ENCODE measurements around the gene PPP1R9A.
A peak's percentile ranks its signal among the peaks of the same experiment; 100 is the strongest.

Gene PPP1R9A

GRCh38 chr7:95213809-95214492 is 306.6 kb downstream of the PPP1R9A start:
- DNase-seq = peak in 34 of 42 donors; percentile 9 to 80 (median 46)
- intact Hi-C loops (cut with DNase I) = no loop called here

GRCh38 chr7:95219721-95220120 is 312.3 kb downstream of the PPP1R9A start:
- intact Hi-C loops (cut with DNase I) = no loop called here
- no peak for DNase-seq

- DNase-seq = no peak
- intact Hi-C loops (cut with DNase I) = no loop called here
Observed at GRCh38 chr7:95220328-95220727, 312.9 kb downstream of the PPP1R9A start.

GRCh38 chr7:95225301-95225700 is 317.9 kb downstream of the PPP1R9A start:
- no peak for DNase-seq
- intact Hi-C loops (cut with DNase I) = no loop called here

GRCh38 chr7:95229301-95229700 is 321.9 kb downstream of the PPP1R9A start:
- DNase-seq = no peak
- intact Hi-C loops (cut with DNase I) = no loop called here

DNA sequence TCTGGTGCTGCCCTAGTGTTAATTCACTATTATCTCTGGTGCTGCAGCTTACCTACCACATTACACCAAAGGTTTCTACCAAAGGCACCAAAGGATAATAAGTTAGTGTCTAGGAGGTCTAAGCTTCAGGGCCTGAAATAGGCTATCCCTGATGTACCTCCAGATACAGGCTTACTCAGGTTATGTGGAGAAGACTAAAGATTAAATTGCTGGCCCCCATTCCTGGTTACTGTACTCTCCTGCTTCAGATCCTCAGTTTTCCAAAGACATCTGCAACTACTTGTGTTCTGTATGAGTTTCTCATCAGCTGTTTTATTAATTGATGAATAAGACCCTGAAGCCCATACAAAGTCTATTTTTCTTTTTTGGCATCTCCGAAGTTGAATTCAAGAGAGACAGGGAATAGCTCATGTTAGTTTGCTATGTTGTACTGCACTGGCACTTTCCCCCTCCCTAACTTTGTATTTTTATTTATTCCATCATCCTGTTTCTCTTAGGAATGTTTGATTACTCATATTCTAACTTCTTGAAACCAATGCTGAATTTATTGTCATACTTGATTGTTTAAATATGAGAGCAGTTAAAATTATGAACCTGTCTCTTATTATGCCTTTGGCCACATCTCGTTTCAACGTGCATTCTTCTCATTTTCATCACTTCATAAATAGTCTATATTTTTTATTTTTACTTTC is 331.0 kb downstream of the PPP1R9A start:
- intact Hi-C loops (cut with DNase I) = no loop called here
- no peak for DNase-seq

DNA sequence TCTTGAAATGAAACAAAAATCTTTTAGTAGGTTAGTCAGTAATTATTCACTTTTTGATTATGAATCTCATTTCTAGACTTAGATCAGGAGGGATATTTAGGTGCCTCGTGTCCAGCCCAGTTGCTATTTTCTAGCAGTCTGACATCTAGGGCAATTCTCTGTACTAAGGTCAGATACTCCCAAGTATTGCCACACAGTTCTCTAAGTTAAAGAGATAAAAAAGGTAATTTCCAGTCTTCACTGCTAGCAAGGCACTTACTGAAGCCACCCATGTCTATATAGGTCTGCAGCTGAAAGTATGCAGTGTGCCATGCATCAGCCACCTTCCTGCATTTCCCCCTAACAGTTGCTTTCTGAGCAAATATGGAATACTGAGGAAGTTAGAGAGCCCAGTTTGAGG is 333.5 kb downstream of the PPP1R9A start:
- DNase-seq = no peak
- intact Hi-C loops (cut with DNase I) = no loop called here

- intact Hi-C loops (cut with DNase I) = no loop called here
Observed at GRCh38 chr7:95242266-95242665, 334.9 kb downstream of the PPP1R9A start.

GRCh38 chr7:95244616-95245015 is 337.2 kb downstream of the PPP1R9A start:
- intact Hi-C loops (cut with DNase I) = no loop called here
- DNase-seq = no peak

More at GRCh38 chr7:95242266-95242665, 334.9 kb downstream of the PPP1R9A start:
- DNase-seq = no peak

GRCh38 chr7:95245828-95246500 is 338.6 kb downstream of the PPP1R9A start:
- intact Hi-C loops (cut with DNase I) = no loop called here

GRCh38 chr7:95246831-95247370 is 339.5 kb downstream of the PPP1R9A start:
- peak; percentile 10 to 92 (median 69) for DNase-seq

More at GRCh38 chr7:95245828-95246500, 338.6 kb downstream of the PPP1R9A start:
- no peak for DNase-seq

DNA sequence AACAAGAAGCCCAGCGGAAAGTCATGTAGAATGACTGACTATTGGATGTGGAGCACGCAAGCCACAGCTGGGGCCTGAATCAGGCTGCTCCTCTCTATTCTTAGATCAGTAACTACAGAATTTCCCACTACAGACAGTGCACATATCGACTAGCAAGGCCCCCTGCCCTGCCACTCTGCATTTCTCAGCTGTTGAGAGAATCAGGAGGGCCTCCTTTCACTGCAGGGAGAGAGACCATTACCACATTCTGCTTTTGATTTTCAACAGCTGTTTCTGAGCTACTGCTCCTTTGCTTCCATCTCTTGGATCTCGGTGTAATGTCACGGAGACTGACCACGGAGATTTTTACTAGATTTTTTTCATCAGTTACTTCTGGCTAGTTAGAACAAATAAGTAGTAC is 343.2 kb downstream of the PPP1R9A start:
- no peak for DNase-seq
- intact Hi-C loops (cut with DNase I) = no loop called here

More at GRCh38 chr7:95246831-95247370, 339.5 kb downstream of the PPP1R9A start:
- intact Hi-C loops (cut with DNase I) = no loop called here

- no peak for DNase-seq
- intact Hi-C loops (cut with DNase I) = no loop called here
Observed at GRCh38 chr7:95251966-95252365, 344.6 kb downstream of the PPP1R9A start.

DNA sequence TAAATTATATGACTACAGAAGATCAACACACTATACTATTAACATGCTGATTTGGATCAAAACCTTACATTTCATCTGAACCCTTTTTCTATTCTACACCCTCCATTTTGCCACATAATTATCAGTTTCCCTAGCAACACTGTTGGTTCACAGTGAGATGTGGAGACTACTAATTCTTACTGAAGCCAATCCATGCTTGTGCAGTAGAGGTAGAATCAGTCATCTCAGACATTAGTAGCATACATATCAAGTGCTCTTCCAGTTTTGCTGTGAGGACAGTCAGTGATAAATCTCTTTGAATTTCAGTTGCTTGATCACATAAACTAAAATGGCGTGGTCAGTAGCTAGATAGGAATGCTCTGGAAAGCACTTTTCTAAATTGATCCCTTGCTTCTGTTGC is 346.6 kb downstream of the PPP1R9A start:
- intact Hi-C loops (cut with DNase I) = no loop called here
- no peak for DNase-seq

DNA sequence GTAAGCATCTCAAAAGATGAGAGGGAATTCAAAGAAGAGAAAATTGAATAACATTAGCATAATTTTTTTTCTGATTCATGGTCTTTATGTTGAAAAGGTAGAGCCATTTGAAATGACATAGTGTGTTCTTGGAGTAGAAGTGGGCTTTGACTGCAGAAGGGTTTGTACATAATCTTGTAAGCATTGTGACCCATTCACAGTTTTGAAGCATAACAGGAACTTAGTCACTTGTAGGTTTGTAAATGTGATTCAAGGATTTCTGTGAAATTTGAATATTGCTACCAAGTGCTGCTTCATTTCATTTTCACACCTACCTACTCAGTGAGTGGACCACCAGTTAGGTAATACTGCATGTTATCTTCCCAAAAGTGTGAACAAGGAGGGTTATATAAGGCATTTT is 348.3 kb downstream of the PPP1R9A start:
- DNase-seq = no peak
- intact Hi-C loops (cut with DNase I) = no loop called here

GRCh38 chr7:95261895-95262415 is 354.6 kb downstream of the PPP1R9A start:
- intact Hi-C loops (cut with DNase I) = no loop called here
- no peak for DNase-seq

- DNase-seq = no peak
- intact Hi-C loops (cut with DNase I) = no loop called here
Observed at GRCh38 chr7:95262875-95263274, 355.5 kb downstream of the PPP1R9A start.

DNA sequence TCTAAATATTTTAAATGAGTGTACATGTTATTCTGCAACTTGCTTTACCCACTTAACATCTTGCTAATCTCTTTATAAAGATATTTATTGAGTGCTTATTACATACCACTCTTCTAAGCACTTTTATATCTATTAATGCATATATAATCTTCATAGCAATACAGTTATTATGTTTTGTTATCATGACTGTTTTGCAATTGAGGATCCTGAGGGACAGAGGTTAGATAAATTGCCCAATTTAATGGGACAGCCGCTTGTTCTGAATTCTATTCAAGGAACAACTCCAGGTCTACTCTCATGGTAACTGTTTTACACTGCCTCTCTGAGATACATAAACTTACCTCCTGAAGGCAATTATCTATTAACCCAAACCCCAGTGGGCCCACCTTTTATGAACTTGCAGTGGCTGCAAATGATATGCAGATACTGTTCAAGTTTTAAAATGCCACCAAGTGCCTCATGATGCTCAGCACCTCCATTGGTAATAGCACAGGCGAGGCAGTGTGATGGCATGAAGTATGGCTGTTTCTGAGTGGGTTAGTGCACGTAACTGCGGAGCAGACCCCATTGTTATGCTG is 356.5 kb downstream of the PPP1R9A start:
- intact Hi-C loops (cut with DNase I) = no loop called here
- DNase-seq = peak in 2 of 42 donors; percentile 4 to 7

GRCh38 chr7:95264363-95264891 is 357.0 kb downstream of the PPP1R9A start:
- no peak for DNase-seq
- intact Hi-C loops (cut with DNase I) = no loop called here

All from head of caudate nucleus (tissue), 42 donors.